GM10248 (cell line): ENCODE data around the gene SPRN.
A peak's percentile ranks its signal among the peaks of the same experiment; 100 is the strongest.

Experiments
- CTCF ChIA-PET: fragments of 300-600 bp; sonication (Branson Sonifier 250); formaldehyde crosslinking; extraction: SDS; loops from one replicate; lab custom pipeline; 2021; ENCODE audit warnings: antibody characterized with exemption; lab: Yijun Ruan, JAX
- POLR2A ChIA-PET: fragments of 350-650 bp; sonication (Branson Sonifier 250); formaldehyde crosslinking; extraction: SDS; loops from one replicate; lab custom pipeline; 2020; ENCODE audit warnings: antibody characterized with exemption; lab: Yijun Ruan, JAX
- DNase-seq: peaks from one replicate; pipeline ENCODE4 v3.0.0; 2012; ENCODE audit errors: extremely low spot score
- CTCF ChIP-seq: IDR thresholded peaks from 2 replicates; pipeline ENCODE4 v1.5.1; 2012; ENCODE audit warnings: mild to moderate bottlenecking, low read depth; ENCODE audit errors: extremely low read depth, missing control alignments, control extremely low read depth

Gene SPRN

DNA sequence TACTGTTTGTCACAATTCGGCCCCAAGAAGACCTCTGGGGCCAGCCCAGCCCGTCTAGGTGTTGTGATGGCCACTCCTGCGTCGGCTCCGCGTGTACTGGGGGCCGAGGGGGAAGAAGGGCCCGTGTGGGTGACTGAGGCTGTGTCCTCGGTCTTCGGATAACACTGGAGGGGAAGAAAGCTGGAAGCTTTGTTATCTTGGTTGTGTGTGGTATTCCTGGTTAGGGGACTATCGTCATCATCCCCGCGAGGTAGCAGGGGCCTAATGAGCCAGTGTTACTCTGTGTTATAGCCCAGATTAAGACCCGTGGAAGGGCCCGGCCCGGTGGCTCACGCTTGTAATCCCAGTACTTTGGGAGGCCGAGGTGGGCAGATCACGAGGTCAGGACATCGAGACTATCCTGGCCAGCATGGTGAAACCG, 29.6 kb downstream of the SPRN start:
- TF ChIP-seq CTCF = no peak
- no peak for DNase-seq
- ChIA-PET CTCF (no interaction called here), POLR2A (no interaction called here)

GRCh38 chr10:133394064-133394663, 30.3 kb downstream of the SPRN start, which contains the start of gene MTG1:
Gene MTG1 (plus strand): TSS chr10:133394157. CDS start chr10:133394221, 64 bp downstream.
- CTCF ChIA-PET = no interaction called here
- TF ChIP-seq CTCF = peak; percentile 4
- POLR2A ChIA-PET = no interaction called here
- DNase-seq = peak; percentile 96

DNA sequence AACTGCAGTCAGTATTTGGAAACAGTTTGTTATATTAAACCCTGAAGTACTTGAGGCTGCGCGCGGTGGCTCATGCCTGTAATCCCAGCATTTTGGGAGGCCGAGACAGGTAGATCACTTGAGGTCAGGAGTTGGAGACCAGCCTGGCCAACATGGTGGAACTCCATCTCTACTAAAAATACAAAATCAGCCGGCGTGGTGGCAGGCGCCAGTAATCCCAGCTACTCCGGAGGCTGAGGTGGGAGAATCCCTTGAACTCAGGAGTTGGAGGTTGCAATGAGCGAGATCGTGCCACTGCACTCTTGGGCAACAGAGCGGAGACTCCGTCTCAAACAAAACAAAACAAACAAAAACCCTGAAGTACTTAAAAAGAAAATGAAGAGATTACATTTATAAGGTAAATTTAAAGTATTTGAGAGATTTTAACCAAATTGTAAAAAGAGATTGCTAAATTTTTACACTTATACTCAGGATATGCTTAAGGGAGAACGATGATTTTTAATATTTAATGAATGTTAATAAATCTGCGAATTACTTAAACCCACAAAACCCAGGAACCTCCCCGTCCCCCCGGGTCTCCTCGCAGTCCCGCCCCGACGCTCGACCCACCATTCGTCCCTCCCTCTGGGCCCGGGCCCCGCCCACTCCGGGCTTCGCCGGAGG, 30.9 kb downstream of the SPRN start:
- CTCF ChIA-PET = no interaction called here
- no peak for TF ChIP-seq CTCF
- POLR2A ChIA-PET = no interaction called here
- no peak for DNase-seq

- TF ChIP-seq CTCF = no peak
- DNase-seq = no peak
- POLR2A ChIA-PET = no interaction called here
- CTCF ChIA-PET = interaction anchor here (1.1 to 2.3 kb wide), 2 partner anchors 62 to 84 kb away, joined by 4 to 6 read pairs; no protein-coding TSS in a partner anchor
Measured at GRCh38 chr10:133391761-133392518, 32.5 kb downstream of the SPRN start.

GRCh38 chr10:133391249-133391635, 33.2 kb downstream of the SPRN start:
- ChIA-PET POLR2A (interaction anchor here (0.6 kb wide), 1 partner anchor 11 kb away, joined by 3 read pairs; no protein-coding TSS in a partner anchor), CTCF (interaction anchor here (1.0 to 2.3 kb wide), 4 partner anchors 8 to 84 kb away, joined by 3 to 6 read pairs (median 4); no protein-coding TSS in a partner anchor)
- no peak for DNase-seq
- no peak for TF ChIP-seq CTCF

- no peak for DNase-seq
- no peak for TF ChIP-seq CTCF
- POLR2A ChIA-PET = interaction anchor here (0.6 kb wide), 1 partner anchor 11 kb away, joined by 3 read pairs; no protein-coding TSS in a partner anchor
- CTCF ChIA-PET = interaction anchor here (0.8 to 2.5 kb wide), 6 partner anchors 8 to 83 kb away, joined by 3 to 12 read pairs (median 4); partner anchors contain the start of gene PAOX
Measured at GRCh38 chr10:133390597-133391248, 33.7 kb downstream of the SPRN start.
